DMS153 (cell line): ENCODE results near the gene CYTH3.
A peak's percentile ranks its signal among the peaks of the same experiment; 100 is the strongest.
"Not testable (repeated sequence)": the region's sequence is repeated elsewhere in the genome, so short reads cannot be mapped to it uniquely, and the experiment has no call there.

ENCODE experiments used
- DNase-seq: peaks from one replicate; lab custom pipeline; 2025; lab: John Stamatoyannopoulos, UW

CYTH3 gene, protein sequence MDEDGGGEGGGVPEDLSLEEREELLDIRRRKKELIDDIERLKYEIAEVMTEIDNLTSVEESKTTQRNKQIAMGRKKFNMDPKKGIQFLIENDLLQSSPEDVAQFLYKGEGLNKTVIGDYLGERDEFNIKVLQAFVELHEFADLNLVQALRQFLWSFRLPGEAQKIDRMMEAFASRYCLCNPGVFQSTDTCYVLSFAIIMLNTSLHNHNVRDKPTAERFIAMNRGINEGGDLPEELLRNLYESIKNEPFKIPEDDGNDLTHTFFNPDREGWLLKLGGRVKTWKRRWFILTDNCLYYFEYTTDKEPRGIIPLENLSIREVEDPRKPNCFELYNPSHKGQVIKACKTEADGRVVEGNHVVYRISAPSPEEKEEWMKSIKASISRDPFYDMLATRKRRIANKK

GRCh38 chr7:6272481-6273323 lies at the start of gene CYTH3:
Gene CYTH3 (minus strand): TSS chr7:6272624. CDS start chr7:6272507, 117 bp downstream.
- DNase-seq: peak; percentile 65

DNA sequence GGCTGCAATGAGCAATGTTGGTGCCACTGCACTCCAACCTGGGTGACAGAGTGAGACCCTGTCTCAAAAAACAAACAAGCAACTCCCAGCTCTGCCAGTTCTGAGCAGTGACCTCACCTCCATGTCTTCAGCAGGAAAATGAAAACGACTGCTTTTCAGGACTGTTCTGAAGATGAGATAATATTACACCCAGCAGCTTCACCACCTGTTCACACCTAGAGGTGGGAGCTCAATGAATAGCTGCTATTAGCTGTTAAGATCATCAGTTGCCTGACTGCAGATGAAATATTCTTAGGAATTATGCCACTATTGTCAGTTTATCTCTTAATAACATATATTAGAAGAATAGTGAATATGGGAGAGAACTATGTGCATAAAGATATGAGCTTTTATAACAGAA lies 48.4 kb upstream of the CYTH3 start:
- DNase-seq: no peak

DNA sequence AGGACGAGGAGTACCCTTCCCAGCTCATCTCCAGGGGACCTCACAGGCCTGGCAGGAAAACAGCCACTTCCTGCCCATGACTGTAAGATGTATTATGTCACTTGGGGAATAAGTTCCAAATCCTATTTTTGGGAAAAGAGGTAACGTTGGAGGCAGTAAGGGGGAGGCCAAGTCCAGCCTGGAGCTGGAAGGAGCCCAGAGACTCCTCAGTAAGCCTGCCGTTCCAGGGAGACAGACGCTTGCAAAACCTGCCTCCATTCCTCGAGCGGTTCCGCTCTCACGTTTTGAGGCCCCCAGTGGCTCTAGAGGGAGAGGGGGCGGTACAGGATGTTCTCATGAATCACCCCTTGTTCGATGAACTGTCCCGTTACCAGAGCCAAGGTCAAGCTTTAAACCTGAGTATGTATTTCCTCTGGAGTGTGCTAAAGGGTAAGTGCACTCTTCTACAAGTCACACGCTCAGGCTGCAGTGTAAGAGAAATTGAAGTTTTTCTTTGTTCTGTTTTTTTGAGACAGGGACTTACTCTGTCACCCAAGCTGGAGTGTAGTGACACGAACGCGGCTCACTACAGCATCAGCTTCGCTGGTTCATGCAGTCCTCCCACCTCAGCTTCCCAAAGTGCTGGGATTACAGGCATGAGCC lies 45.5 kb upstream of the CYTH3 start:
- no peak for DNase-seq

GRCh38 chr7:6316226-6316625 lies 43.8 kb upstream of the CYTH3 start:
- no peak for DNase-seq

GRCh38 chr7:6315746-6316145 lies 43.3 kb upstream of the CYTH3 start:
- DNase-seq: no peak

DNA sequence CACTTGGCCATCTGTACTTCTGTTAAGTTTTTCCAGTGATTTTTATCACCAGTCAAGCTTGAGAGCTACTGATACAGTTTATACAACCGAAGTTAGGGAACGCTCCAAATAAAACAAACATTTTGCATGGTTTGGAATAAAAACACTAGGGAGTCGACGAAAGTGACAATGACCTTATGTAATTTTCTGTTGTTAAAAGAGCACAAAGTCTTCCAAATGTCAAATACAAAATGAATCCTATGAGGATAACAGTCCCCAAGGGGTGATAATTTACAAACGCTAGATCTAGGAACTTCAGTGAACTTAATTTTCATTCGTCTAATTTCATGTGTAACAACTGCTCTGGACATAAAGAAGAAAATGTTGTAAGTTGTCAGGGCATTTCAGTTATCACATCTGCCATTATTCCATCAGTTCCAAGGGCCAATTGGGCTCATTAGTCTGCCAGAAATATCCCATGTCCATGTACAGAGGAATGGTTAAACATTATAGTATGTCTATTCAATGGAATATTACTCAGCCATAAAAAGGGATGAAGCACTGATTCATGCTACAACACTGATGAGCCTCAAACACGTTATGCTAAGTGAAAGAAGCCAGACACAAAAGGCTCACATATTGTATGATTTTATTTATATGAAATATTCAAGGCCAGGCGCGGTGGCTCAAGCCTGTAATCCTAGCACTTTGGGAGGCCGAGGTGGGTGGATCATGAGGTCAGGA lies 38.0 kb upstream of the CYTH3 start:
- DNase-seq: no peak

DNA sequence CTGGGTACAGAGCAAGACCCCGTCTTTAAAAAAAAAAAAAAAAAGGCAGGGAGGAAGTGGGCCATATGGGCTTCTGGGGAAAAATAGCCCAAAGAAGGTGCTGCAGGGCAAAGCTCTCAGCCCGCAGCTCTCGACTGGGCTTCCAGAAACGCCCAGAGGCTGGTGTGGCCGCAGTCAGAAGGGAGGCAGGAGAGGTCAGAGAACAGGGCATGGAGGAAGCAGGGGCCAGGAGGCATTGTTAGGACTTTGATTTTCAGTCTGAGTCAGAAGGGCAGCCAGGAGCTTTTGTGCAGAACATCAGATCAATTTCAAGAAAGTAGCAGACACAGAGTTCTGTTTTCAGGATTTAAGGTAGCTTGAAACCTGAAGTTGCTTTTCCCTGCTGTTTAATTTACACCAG lies 35.3 kb upstream of the CYTH3 start:
- no peak for DNase-seq

- no peak for DNase-seq
Measured at GRCh38 chr7:6306471-6306870, 34.0 kb upstream of the CYTH3 start.

DNA sequence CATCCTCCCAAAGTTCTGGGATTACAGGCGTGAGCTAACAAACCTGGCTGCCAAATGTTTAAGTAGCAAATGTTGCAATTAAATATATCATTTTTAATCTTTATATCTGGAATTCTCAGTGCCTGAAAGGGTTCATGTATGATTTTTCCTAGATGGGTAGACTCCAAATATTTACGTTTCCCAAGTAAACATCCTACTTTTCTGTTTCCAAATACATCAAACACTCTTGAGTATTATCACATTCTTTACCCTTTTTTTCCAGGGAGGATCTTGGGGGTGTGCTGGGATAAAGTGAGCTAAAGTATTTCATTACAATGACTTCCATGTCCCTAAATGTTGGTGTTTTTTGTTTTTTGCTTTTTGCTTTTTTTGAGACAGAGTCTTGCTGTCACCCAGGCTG lies 32.9 kb upstream of the CYTH3 start:
- no peak for DNase-seq

DNA sequence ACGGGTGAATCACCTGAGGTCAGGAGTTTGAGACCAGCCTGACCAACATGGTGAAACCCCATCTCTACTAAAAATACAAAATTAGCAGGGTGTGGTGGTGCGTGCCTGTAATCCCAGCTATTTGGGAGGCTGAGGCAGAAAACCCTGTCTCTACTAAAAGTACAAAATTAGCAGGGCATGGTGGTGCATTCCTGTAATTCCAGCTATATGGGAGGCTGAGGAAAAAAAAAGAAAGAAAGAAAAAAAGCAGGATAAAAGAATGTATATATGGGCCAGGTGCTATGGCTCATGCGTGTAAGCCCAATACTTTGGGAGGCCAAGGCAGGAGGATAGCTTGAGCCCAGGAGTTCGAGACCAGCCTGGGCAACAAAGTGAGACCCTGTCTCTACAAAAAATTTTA lies 29.0 kb upstream of the CYTH3 start:
- DNase-seq: not testable (repeated sequence)

GRCh38 chr7:6299774-6300173 lies 27.4 kb upstream of the CYTH3 start:
- DNase-seq: peak; percentile 13

- no peak for DNase-seq
Measured at GRCh38 chr7:6294839-6295238, 22.4 kb upstream of the CYTH3 start.

GRCh38 chr7:6293202-6293601 lies 20.8 kb upstream of the CYTH3 start:
- no peak for DNase-seq

DNA sequence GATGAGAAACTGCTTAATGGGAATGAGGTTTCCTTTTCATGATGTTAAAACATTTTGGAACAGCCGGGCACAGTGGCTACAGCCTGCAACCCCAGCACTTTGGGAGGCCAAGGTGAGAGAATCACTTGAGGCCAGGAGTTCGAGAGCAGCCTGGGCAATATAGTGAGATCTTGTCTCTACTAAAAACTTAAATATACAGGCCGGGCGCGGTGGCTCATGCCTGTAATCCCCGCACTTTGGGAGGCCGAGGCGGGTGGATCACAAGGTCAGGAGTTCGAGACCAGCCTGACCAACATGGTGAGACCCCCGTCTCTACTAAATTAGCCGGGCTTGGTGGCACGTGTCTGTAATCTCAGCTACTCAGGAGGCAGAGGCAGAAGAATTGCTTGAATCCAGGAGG lies 19.5 kb upstream of the CYTH3 start:
- DNase-seq: not testable (repeated sequence)

GRCh38 chr7:6291531-6291930 lies 19.1 kb upstream of the CYTH3 start:
- DNase-seq: no peak

DNA sequence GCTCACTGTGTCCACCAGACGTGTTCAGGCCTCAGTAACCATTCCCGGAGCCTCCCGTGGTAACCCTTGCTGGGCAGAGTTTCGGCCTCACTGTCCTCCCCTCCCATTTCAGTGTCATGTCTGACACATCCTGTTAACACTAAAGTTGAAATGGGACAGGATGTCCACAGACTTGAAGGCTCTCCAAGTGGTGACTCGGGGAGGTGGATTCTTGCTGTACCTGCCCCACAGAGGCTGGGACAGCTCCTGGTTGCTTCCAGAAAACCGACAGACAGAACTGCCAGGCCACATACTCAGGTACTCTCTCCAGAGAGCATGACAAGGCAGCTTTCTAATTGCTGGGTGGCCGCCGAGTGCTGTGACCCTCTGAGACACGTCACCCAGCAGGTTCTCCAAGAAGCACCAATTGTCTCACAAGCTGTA lies 17.9 kb upstream of the CYTH3 start:
- DNase-seq: no peak

DNA sequence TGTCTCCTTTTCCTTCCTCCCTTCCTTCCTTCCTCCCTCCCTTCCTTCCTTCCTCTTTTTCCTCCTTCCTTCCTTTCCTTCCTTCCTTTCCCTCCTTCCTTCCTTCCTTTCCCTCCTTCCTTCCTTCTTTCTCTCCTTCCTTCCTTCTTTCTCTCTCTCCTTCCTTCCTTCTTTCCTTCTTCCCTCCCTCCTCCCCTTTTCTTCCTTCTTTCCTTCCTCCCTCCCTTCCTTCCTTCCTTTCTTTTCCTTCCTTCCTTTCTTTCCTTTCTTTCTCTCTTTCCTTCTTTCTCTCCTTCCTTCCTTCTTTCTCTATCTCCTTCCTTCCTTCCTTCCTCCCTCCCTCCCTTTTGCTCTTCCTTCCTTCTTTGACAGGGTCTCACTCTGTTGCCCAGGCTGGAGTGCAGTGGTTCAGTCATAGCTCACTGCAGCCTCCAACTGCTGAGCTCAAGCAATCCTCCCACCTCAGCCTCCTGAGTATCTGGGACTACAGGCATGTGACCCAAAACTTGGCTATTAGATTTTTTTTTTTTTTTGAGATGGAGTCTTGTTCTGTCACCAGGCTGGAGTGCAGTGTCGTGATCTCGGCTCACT lies 15.9 kb upstream of the CYTH3 start:
- no peak for DNase-seq

- DNase-seq: no peak
Measured at GRCh38 chr7:6286486-6286885, 14.1 kb upstream of the CYTH3 start.

DNA sequence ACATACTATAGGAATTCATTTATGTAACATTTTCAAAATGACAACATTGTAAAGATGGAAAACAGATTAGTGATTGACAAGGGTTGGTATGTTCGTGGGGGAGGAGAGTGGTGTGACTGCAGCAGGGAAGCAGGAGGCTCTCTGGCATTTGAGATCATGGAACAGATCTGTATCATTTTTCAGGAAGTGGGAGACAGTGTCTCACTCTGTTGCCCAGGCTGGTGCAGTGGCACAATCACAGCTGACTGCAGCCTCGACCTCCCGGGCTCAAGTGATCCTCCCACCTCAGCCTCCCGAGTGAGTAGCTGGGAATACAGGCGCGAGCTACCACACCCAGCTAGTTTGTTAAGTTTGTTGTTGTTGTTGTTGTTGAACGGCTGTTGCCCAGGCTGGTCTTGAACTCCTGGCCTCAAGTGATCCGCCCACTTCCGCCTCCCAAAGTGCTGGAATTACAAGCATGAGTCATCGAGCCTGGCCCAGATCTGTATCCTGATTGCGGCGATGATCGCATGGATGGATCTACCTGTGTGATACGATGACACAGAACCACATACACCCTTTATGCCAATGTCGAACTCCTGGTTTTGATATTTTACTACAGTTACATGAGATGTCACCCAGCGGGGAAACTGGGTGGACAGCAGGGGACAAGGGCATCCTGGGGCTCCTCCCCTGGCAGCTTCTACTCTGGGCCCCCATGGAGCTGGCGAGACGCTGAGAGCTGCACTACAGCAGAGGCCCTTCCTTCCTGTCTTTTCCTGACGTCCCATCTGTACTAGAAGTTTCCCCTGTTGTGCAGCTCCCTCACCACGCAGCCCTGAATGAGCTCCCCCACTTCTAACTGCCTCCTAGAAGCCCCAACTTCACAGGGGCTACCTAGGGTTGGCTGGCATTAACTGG lies 12.3 kb upstream of the CYTH3 start:
- DNase-seq: no peak

DNA sequence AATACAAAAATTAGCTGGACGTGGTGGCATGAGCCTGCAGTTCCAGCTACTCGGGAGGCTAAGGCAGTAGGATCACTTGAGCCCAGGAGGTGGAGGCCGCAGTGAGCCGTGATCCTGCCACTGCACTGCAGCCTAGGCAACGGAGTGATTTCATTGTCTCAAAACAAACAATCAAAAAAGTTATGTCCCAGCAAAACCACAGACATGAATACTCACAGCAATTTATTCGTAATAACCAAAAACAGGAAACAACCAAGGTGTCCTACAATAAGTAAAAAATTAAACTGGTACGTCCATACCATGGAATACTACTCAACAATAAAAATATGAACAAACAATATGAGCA lies 11.6 kb upstream of the CYTH3 start:
- no peak for DNase-seq
